ENCODE results near the gene CIB4. TPM values are rescaled to one million over a fixed set of nuclear protein-coding genes. Genes with fewer than 3 reads are reported as not detected.

CIB4 gene
- total and polyA plus RNA-seq, 2 of the 4 experiments (the other 2 are of a cell fraction) = not detected

- Histone ChIP-seq H3K27ac (ENCODE audit: insufficient read depth, low read length) (no peak overlapping the region), H2AK9ac (replicated peaks; ENCODE audit: low read depth, low read length, poor library complexity) (no peak overlapping the region), H2BK5ac (ENCODE audit: low read depth, low read length, poor library complexity, severe bottlenecking) (no peak overlapping the region), H3K36me3 (ENCODE audit: control insufficient read depth, insufficient read depth, low read length) (no peaks in the 10 kb centered on the region), H2BK120ac (ENCODE audit: low read depth, low read length) (no peak overlapping the region), H3K4me2 (ENCODE audit: low read depth, low read length) (no peak overlapping the region), H2AFZ (replicated peaks; ENCODE audit: low read length, poor library complexity) (no peak overlapping the region), H3K27me3 (ENCODE audit: control insufficient read depth, insufficient read depth, low read length) (peaks cover 66% of the 10 kb centered on the region), H3K18ac (ENCODE audit: low read depth, low read length) (no peak overlapping the region), H4K20me1 (ENCODE audit: insufficient read depth, low read length) (no peaks in the 10 kb centered on the region), H3K4me1 (ENCODE audit: control insufficient read depth, insufficient read depth, low read length) (peaks cover 5% of the 10 kb centered on the region; the same call in 1 of the 2 replicates), H2BK20ac (ENCODE audit: low read depth, low read length) (no peak overlapping the region), H2AK5ac (ENCODE audit: low read depth, low read length) (no peak overlapping the region), H4K5ac (ENCODE audit: low read depth, low read length) (no peak overlapping the region), H3K56ac (ENCODE audit: extremely low read depth, insufficient read depth, low read length) (no peak overlapping the region), H3K9me1 (ENCODE audit: insufficient read depth, low read length) (no peaks in the 10 kb centered on the region), H2BK15ac (ENCODE audit: low read depth, low read length) (no peak overlapping the region), H4K8ac (ENCODE audit: low read depth in 2 of 2, low read length in 2 of 2) (no peak overlapping the region), H3K9me3 (ENCODE audit: control insufficient read depth, insufficient read depth, low read length) (peaks cover 6% of the 10 kb centered on the region; the same call in 1 of the 2 replicates), H3K4me3 (ENCODE audit: insufficient read depth, low read depth, low read length) (no peak overlapping the region), H3K14ac (replicated peaks; ENCODE audit: low read depth, low read length) (no peak overlapping the region), H3K4ac (ENCODE audit: low read depth, low read length) (no peak overlapping the region), H4K91ac (ENCODE audit: insufficient read depth, low read depth, low read length) (no peak overlapping the region), H3K23ac (ENCODE audit: low read depth, low read length) (no peak overlapping the region), H3K79me1 (ENCODE audit: low read depth in 1 of 2, low read length in 2 of 2) (no peaks in the 10 kb centered on the region), H3K9ac (ENCODE audit: low read depth, low read length) (no peak overlapping the region)
- ChIA-PET CTCF (no interaction called here), POLR2A (ENCODE audit: unreplicated experiment) (no interaction called here)
- ATAC-seq (ENCODE audit: low read depth) (no peak), DNase-seq (no peak)
- no peak for TF ChIP-seq ELK1 (IDR thresholded peaks at IDR 0.05; ENCODE audit: borderline replicate concordance, low read depth, low read length)
- no peak for TF ChIP-seq RCOR1 (IDR thresholded peaks at IDR 0.05; ENCODE audit: insufficient replicate concordance, low read length)
- no peak for TF ChIP-seq MAFK (IDR thresholded peaks at IDR 0.05; ENCODE audit: low read depth, low read length)
- TF ChIP-seq POLR2A (IDR thresholded peaks at IDR 0.05; ENCODE audit: low read depth, low read length) = no peak
- TF ChIP-seq USF2 (IDR thresholded peaks at IDR 0.05; ENCODE audit: low read depth, low read length) = no peak
- TF ChIP-seq FOS (IDR thresholded peaks at IDR 0.05; ENCODE audit: low read depth, low read length) = no peak
- no peak for TF ChIP-seq MXI1 (IDR thresholded peaks at IDR 0.05; ENCODE audit: borderline replicate concordance, low read depth, low read length)
- TF ChIP-seq BHLHE40 (IDR thresholded peaks at IDR 0.05; ENCODE audit: low read depth, low read length) = no peak
- dilution Hi-C loops (cut with HindIII; ENCODE audit: low sequenced_read_pairs, unreplicated experiment) = no loop called here
- no TSS peak for BruUV-seq (replicated peaks)
- WGBS, 2 experiments (ENCODE audit: extremely low coverage in 2 of 2, insufficient read length in 1 of 2) = 85% methylated on average over 4 of the region's 11 CpGs; no CpG with 5 or more reads in 1 of the 2 experiments
- intact Hi-C loops (cut with micrococcal nuclease) = no loop called here
- in situ Hi-C loops (cut with MboI; ENCODE audit: low sequenced_read_pairs) = no loop called here
Measured at GRCh38 chr2:26619096-26619495, 22.1 kb downstream of the CIB4 start.

Measured in IMR-90 (cell line).